WI38 (cell line): Measurements from ENCODE around the gene LARP6.
A peak's percentile ranks its signal among the peaks of the same experiment; 100 is the strongest.

Experiments
- H3K4me3 ChIP-seq: 2 replicates; pipeline ENCODE4 v1.5.1; 2011; ENCODE audit warnings: low read depth, mild to moderate bottlenecking, control low read depth, low read length
- TF ChIP-seq, protein P1 (sequence below): IDR thresholded peaks from 2 replicates; pipeline ENCODE4 v1.5.1; 2012; ENCODE audit warnings: low read depth, mild to moderate bottlenecking, control low read depth, low read length

The LARP6 gene

DNA sequence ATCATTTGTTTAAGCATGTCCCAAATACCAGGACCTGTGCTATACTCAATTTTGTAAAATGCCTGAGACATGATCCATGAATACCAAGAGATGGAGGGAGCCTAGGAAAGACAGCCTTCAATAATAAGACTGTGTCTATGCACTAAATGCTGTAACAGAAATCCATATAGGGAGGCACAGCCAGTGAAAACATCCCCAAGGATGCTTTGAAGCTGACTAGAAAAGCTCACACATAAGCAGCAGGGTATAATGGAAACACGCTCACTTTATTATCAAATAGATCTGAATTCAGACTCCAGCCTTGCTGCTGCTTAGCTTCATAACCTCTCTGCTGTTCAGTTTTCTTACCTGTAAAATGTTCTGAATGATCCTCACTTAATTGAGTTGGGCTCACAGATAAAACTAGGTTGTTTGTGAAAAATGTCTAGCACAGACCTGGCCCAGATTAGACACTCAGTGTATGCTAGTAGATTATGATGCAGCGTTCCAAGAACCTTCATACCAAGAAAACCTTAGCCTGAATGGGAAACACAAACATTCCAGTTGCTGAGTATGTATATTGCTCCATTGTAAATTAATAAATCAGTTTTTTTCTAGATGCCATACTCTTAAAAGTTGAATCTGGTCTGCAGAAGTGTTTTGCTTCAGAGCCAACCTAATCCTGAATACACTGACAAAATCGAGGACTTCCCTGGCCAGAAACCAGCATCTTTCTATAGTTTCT is 3.8 kb upstream of the LARP6 start:
- H3K4me3 ChIP-seq: no peak overlapping the region
- TF ChIP-seq, protein P1, sequence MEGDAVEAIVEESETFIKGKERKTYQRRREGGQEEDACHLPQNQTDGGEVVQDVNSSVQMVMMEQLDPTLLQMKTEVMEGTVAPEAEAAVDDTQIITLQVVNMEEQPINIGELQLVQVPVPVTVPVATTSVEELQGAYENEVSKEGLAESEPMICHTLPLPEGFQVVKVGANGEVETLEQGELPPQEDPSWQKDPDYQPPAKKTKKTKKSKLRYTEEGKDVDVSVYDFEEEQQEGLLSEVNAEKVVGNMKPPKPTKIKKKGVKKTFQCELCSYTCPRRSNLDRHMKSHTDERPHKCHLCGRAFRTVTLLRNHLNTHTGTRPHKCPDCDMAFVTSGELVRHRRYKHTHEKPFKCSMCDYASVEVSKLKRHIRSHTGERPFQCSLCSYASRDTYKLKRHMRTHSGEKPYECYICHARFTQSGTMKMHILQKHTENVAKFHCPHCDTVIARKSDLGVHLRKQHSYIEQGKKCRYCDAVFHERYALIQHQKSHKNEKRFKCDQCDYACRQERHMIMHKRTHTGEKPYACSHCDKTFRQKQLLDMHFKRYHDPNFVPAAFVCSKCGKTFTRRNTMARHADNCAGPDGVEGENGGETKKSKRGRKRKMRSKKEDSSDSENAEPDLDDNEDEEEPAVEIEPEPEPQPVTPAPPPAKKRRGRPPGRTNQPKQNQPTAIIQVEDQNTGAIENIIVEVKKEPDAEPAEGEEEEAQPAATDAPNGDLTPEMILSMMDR: no peak

DNA sequence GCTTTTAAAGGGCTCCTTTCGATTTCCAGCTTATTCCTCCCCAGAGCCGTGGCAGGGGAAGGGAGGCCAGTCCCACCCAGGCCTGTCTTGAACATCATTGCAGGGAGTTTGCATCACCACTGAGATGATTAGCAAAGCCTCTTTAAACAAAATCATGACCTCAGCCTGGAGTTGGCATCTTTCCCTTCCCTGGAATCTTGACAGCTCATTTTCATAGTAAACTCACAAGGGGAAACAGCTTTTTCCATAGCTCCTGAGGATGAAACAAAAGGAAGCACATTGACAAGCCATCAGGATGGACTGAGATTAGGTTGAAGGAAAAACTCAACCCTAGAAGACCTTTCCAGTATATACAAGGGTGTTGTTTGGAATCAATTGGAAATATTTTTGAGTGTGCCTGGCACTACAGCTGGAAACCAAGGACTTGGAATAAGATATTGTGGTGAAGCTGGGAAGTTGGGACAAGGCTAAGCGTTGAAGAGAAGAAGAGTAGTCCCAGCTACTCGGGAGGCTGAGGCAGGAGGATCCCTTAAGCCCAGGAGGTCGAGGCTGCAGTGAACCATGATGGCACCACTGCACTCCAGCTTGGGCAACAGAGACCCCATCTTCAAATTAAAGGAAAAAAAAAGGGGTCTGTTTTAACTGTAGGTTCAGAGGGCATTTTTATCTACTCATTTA is 3.1 kb upstream of the LARP6 start:
- TF ChIP-seq, protein P1: no peak

GRCh38 chr15:70856177-70856883 is 2.4 kb upstream of the LARP6 start:
- TF ChIP-seq, protein P1: no peak
- H3K4me3 ChIP-seq: peak overlapping the region; percentile 44

More for the DNA sequence above, 3.1 kb upstream of the LARP6 start:
- peak overlapping the region; percentile 44 for H3K4me3 ChIP-seq

GRCh38 chr15:70855764-70856163 is 1.8 kb upstream of the LARP6 start:
- H3K4me3 ChIP-seq: peak overlapping the region; percentile 44
- TF ChIP-seq, protein P1: no peak

DNA sequence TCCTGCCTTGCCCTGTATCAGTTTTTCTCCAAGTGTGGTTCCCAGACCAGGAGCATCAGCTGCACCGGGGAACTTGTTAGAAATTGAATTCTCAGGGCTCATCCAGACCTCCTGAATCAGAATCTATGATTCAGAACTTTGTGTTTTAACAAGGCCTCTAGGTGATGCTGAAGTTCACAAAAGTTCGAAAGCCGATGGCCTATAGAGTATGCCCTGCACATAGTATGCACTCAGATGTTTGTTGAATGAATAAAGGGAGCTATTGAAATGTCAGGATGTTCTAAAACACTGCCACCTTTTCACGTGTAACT is 664 bp upstream of the LARP6 start:
- H3K4me3 ChIP-seq: peak overlapping the region; percentile 79

GRCh38 chr15:70853318-70853972 is 512 bp downstream of the LARP6 start:
- TF ChIP-seq, protein P1: no peak
- H3K4me3 ChIP-seq: peak overlapping the region; percentile 79

More for the DNA sequence above, 664 bp upstream of the LARP6 start:
- TF ChIP-seq, protein P1: no peak
